Middle frontal gyrus (tissue), 1 donor: ENCODE results near the gene TSC1.
A peak's percentile ranks its signal among the peaks of the same experiment; 100 is the strongest.
"Not testable (repeated sequence)": the region's sequence is repeated elsewhere in the genome, so short reads cannot be mapped to it uniquely, and the experiment has no call there.

Source experiments
- DNase-seq: peaks from one replicate; pipeline ENCODE4 v3.0.0-alpha.2; 2015; ENCODE audit warnings: low spot score; ENCODE audit errors: extremely low spot score

TSC1 gene

GRCh38 chr9:132944294-132945185, at the start of gene TSC1:
TSC1 (minus strand) TSS chr9:132944616; CDS start chr9:132928872, 15,744 bp downstream.
- DNase-seq, result peak; percentile 67

GRCh38 chr9:132993511-132993939, 49.1 kb upstream of the TSC1 start:
- DNase-seq, result no peak

DNA sequence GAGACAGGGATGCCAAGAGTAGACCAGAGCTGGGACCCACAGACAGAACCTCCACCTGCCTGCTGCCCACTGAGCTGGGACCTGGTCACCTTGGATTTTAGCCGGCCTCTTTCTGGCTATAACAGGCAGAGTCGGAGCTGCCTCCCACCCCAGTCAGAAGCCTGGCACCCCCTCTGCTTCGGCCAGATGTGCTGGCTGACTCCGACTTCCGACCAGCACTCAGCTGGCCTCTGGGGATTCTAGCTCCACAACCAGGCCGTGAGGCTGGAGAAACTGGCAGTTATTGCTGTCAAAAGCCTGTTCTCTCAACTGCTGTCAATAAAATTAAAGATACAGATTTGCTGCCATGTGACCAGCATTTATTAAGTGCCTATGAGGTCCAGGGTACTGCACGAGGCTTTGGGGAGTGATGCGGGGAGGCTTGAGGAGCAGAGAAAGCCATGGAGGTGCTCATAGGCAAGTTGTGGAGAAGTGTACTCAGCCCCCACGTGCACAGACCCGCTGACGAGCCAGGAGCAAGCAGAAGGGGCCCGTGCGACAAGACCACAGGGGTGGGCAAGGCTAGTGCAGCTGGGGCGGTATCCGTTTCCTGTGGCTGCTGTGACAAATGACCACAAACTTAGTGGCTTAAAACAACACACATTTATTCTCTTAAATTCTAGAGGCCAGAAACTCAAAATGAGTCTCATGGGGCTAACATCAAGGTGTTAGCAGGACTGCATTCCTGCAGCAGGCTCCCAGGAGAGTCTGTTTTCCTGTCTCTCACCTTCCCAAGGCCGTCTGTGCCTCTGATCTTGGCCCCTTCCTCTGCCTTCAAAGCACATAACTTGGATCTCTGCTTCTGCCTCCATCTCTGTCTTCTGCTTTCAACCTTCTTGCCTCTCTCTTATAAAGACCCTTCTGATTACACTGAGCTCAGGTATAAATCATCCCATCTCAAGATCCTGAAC, 47.2 kb upstream of the TSC1 start:
- no peak for DNase-seq

- DNase-seq, result no peak
Measured at GRCh38 chr9:132990781-132991180, 46.4 kb upstream of the TSC1 start.

- DNase-seq, result not testable (repeated sequence)
Measured at GRCh38 chr9:132989998-132990557, 45.7 kb upstream of the TSC1 start.

DNA sequence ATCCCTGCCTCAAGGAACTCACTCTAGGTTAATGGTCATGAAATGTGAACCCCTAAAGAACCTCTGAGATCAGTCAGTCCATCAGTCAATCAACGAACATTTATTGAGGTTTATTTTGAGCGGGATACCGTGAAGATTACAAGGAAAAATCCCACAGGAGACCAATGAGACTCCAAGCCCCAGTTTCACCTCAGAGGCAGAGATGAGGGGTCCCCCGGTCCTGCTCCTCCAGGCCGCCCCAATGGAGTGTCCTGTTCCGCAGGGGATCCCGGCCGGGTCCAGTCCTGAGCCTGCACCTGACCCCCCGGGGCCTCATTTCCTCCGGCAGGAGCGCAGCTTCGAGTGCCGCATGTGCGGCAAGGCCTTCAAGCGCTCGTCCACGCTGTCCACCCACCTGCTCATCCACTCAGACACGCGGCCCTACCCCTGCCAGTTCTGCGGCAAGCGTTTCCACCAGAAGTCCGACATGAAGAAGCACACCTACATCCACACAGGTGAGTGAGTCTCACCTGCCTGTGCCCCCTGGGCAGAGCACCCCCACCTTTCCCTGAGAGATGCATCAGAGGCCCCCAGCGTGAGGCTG, 45.1 kb upstream of the TSC1 start:
- DNase-seq, result no peak

GRCh38 chr9:132989014-132989310, 44.5 kb upstream of the TSC1 start:
- no peak for DNase-seq

- no peak for DNase-seq
Measured at GRCh38 chr9:132988244-132989013, 44.0 kb upstream of the TSC1 start.

GRCh38 chr9:132986640-132987620, 42.5 kb upstream of the TSC1 start:
- DNase-seq, result no peak

DNA sequence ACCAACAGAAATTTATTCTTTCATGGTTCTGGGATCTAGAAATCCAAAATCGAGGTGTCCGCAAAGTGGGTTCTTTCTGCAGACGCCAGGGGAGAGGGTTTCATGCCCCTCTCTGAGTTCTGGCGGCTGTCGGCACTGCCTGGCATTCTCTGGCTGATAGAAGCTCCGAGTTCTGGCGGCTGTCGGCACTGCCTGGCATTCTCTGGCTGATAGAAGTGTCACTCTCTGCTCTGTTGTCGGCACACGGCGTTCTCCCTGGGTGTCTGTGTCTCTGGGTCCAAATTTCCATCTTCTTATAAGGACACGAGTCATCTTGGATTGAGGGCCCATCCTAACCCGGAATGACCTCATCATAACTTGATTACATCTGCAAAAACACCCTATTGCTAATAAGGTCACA, 41.7 kb upstream of the TSC1 start:
- DNase-seq, result no peak

DNA sequence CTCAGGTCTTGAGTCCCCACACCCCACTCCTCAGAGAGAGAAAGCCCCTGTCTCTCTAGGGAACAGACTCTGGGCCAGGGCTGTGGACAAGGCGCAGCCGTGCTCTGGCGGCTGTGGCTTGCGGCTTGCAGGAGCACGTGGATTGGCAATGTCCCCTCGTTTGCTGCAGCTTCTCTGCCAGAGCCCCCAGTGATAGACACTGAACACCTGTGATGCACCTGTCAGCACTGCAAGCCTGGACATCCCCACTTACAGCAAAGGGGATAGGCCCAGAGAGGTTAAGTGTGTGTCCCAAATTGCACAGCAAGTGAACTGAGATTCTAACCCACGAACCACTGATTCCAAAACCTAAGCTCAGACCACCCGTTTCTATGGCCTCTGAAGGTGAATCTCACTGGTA, 41.1 kb upstream of the TSC1 start:
- no peak for DNase-seq

DNA sequence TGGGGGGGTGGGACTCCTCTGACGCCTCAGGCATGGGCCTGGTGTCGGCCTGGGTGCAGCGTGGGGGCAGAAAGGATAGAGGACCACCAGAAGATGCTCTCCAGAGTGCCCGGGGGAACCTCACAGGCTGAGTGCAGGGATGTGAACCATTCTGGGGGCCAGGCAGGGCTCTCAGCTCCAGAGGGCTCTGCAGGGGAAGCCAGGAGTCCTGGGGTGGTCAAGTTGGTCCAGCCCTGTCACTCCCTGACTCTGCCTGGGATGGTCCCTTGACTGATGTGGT, 40.6 kb upstream of the TSC1 start:
- DNase-seq, result no peak

DNA sequence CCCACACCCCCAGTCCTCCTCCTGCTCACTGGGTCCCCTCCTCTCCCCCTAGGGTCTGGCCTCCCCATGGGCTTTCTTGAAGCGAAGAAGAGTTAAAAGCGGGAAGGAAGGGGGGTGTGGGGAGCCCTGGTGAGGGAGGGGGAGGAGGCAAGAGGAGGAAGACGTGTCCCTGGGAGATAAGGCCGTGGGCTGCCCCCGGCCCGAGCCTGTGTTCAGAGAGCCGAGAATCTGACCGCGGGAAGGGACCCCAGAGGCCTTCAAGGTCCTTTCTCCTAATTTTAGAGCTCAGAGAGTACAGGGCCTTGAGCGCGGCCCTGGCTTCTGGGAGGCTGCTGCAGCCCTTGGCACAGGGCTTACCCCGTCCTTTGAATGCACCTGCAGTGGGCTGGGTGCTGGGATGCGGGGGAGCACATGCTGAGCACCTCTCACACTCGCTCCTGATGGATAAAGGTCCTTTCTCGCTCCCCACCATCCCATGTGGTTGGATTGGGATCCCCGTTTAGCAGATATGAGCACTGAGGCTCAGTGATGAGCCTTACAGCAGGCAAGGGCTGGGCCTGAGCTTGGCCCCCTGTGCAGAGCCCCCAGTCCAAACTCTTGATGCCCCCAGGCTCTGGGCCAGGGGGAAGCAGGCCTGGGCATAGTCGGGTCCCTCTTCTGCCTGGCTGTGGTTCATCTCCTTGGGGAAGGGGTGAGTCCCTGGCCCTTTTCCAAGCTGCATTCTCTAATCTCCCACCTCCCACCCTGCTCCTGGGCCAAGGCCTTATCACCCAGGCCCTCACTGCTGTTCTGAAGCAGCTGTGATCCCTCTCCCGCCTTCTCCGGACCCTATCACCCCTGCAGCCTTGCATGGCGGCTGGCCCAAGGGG, 40.0 kb upstream of the TSC1 start:
- no peak for DNase-seq

- no peak for DNase-seq
Measured at GRCh38 chr9:132983491-132984201, 39.2 kb upstream of the TSC1 start.

DNA sequence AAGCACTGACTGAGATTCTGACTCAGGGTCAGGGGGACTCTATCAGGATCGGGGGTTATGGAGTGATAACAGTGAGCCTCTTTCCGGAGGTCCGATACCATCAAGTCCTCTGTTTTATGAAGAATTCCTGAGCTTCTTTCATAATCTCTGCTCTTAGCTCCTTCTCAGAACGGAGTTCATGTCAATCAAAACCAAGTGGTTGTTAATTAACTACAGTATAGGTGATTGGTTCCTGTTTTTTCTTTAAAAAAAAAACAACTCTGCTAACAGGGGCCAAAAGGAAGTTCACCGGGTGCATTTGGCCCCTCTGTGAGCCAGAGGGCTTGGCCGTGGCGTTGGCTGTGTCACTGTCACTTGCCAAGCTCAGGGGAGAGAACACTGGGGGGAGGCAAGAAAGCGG, 38.0 kb upstream of the TSC1 start:
- DNase-seq, result no peak

DNA sequence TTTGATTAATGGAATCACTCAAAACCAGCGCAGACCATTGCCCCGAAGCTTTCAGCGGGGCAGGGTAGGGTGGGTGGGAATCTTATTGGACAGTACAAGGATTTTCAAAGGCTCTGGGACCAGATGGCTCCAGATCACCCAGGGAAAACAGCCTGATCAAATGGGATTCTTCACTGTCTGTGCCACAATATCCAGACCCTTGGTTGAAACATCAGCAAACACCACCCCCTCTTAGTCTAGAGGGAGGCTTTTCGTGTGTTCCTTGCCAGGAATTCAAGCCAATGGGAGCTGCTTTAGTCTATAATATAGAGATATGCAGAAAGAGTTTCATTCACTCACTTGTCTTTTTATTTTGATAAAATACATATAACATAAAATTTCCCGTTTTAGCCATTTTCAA, 35.7 kb upstream of the TSC1 start:
- no peak for DNase-seq

DNA sequence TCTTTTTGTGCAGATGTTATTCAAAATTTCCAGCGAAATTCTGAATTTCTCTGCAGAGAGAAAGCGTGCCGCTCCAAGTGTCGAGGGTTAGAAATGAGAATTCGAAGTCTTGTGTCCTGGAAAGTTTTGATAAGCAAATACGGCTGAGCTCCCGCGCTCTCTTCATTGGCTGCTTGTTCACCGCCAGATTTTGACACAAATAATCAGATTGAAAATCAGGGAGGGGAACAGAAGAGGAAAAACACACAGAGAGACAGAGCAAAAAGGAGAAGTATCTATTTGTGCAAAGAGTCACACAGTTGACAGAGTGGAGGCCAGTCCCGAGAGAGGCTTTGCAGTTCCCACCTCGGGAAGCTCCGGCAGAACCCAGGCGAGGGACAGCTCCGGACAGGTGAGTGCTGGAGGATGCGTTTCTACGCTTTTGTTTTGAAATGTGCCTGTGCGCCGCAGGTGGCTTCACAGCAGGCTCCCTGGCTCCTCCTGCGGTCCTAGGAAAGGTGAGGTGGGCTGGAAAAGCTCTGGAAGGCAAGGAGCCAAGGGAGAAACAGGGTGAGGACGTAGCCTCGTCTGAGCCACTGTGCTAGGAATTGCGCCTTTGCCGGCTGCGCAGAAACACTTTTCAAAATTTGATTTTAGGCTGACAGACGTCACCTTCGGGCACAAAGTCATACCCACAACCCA, 34.2 kb upstream of the TSC1 start, which contains the start of gene GFI1B:
GFI1B (plus strand) TSS at position 244 of the 681 bp plus-strand sequence. CDS start 7,985 bp downstream, outside the sequence.
- DNase-seq, result no peak

GRCh38 chr9:132978112-132978450, 33.7 kb upstream of the TSC1 start:
- no peak for DNase-seq
